Measurements from ENCODE around the gene TICRR. TPM values are rescaled to one million over a fixed set of nuclear protein-coding genes. Genes with fewer than 3 reads are reported as not detected.

TICRR gene
- total and polyA plus RNA-seq, 2 of the 4 experiments (the other 2 are of a cell fraction): 3.0 to 4.2 TPM

DNA sequence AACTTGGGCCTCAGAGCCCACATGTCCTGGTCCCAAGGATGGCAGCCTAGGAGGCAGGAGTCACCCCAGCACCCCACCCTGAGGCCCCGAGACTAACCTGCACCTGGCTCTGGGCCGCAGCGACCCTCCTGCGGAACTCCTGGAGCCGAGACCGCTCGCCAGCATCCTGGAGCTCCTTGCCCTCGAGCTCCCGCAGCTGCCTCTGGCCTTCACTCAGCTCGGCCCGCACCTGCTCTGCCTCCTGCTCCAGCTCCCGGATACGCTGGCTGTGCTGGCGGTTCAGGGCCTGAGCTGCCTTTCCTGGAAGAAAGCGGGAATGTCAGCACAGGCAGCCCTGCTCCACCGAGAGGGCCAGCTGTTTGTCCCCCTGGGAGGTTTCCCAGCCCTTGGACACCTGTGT lies 66.8 kb downstream of the TICRR start:
- Histone ChIP-seq H3K9me3 (ENCODE audit: control insufficient read depth, insufficient read depth, low read length) (no peaks in the 10 kb centered on the region), H4K5ac (ENCODE audit: low read depth, low read length) (no peak overlapping the region), H3K4ac (ENCODE audit: low read depth, low read length) (no peak overlapping the region), H3K4me2 (ENCODE audit: low read depth, low read length) (no peak overlapping the region), H2AFZ (replicated peaks; ENCODE audit: low read length, poor library complexity) (no peak overlapping the region), H3K36me3 (ENCODE audit: control insufficient read depth, insufficient read depth, low read length) (peaks cover 32% of the 10 kb centered on the region), H3K27ac (ENCODE audit: insufficient read depth, low read length) (no peak overlapping the region), H3K14ac (replicated peaks; ENCODE audit: low read depth, low read length) (no peak overlapping the region), H3K9me1 (ENCODE audit: insufficient read depth, low read length) (peaks cover 3% of the 10 kb centered on the region; the same call in 1 of the 2 replicates), H3K18ac (ENCODE audit: low read depth, low read length) (no peak overlapping the region), H3K27me3 (ENCODE audit: control insufficient read depth, insufficient read depth, low read length) (no peaks in the 10 kb centered on the region), H3K4me1 (ENCODE audit: control insufficient read depth, insufficient read depth, low read length) (peaks cover 2% of the 10 kb centered on the region; the same call in 1 of the 2 replicates), H3K23ac (ENCODE audit: low read depth, low read length) (no peak overlapping the region), H2BK120ac (ENCODE audit: low read depth, low read length) (no peak overlapping the region), H3K4me3 (ENCODE audit: insufficient read depth, low read depth, low read length) (no peak overlapping the region), H2BK5ac (ENCODE audit: low read depth, low read length, poor library complexity, severe bottlenecking) (no peak overlapping the region), H2BK20ac (ENCODE audit: low read depth, low read length) (no peak overlapping the region), H2BK15ac (ENCODE audit: low read depth, low read length) (no peak overlapping the region), H3K9ac (ENCODE audit: low read depth, low read length) (no peak overlapping the region), H2AK5ac (ENCODE audit: low read depth, low read length) (no peak overlapping the region), H3K79me1 (ENCODE audit: low read depth in 1 of 2, low read length in 2 of 2) (peaks cover 3% of the 10 kb centered on the region in 2 experiments; a peak in 1 of 4 replicates), H3K56ac (ENCODE audit: extremely low read depth, insufficient read depth, low read length) (no peak overlapping the region), H4K8ac (ENCODE audit: low read depth in 2 of 2, low read length in 2 of 2) (no peak overlapping the region), H4K91ac (ENCODE audit: insufficient read depth, low read depth, low read length) (no peak overlapping the region), H4K20me1 (ENCODE audit: insufficient read depth, low read length) (0 out of 2 replicates have a peak, but pooled peaks cover 3% of the 10 kb centered on the region), H2AK9ac (replicated peaks; ENCODE audit: low read depth, low read length, poor library complexity) (no peak overlapping the region)
- POLR2A ChIA-PET (ENCODE audit: unreplicated experiment): no interaction called here
- no TSS peak for BruUV-seq (replicated peaks)
- ATAC-seq (ENCODE audit: low read depth) (no peak), DNase-seq (no peak)
- intact Hi-C loops (cut with micrococcal nuclease) (no loop called here), dilution Hi-C loops (cut with HindIII; ENCODE audit: low sequenced_read_pairs, unreplicated experiment) (no loop called here), in situ Hi-C loops (cut with MboI; ENCODE audit: low sequenced_read_pairs) (no loop called here)
- CTCF ChIA-PET: interaction anchor here (0.6 kb wide), 1 partner anchor 131 kb away, joined by 6 read pairs; no protein-coding TSS in a partner anchor
- 93% methylated on average over 13 of the region's 16 CpGs; no CpG with 5 or more reads in 1 of the 2 experiments for WGBS, 2 experiments (ENCODE audit: extremely low coverage in 2 of 2, insufficient read length in 1 of 2)
- no peak for TF ChIP-seq MAZ (IDR thresholded peaks at IDR 0.05; ENCODE audit: borderline replicate concordance, low read depth, low read length)
- TF ChIP-seq MAFK (IDR thresholded peaks at IDR 0.05; ENCODE audit: low read depth, low read length): no peak
- no peak for TF ChIP-seq CHD1 (IDR thresholded peaks at IDR 0.05; ENCODE audit: low read depth, low read length)
- TF ChIP-seq, protein P1, sequence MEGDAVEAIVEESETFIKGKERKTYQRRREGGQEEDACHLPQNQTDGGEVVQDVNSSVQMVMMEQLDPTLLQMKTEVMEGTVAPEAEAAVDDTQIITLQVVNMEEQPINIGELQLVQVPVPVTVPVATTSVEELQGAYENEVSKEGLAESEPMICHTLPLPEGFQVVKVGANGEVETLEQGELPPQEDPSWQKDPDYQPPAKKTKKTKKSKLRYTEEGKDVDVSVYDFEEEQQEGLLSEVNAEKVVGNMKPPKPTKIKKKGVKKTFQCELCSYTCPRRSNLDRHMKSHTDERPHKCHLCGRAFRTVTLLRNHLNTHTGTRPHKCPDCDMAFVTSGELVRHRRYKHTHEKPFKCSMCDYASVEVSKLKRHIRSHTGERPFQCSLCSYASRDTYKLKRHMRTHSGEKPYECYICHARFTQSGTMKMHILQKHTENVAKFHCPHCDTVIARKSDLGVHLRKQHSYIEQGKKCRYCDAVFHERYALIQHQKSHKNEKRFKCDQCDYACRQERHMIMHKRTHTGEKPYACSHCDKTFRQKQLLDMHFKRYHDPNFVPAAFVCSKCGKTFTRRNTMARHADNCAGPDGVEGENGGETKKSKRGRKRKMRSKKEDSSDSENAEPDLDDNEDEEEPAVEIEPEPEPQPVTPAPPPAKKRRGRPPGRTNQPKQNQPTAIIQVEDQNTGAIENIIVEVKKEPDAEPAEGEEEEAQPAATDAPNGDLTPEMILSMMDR (conservative IDR thresholded peaks at IDR 0.05; ENCODE audit: low read depth, low read length): no peak
- TF ChIP-seq ELK1 (IDR thresholded peaks at IDR 0.05; ENCODE audit: borderline replicate concordance, low read depth, low read length): no peak
- TF ChIP-seq RAD21 (IDR thresholded peaks at IDR 0.05; ENCODE audit: low read length): no peak
- TF ChIP-seq CEBPB (IDR thresholded peaks at IDR 0.05; ENCODE audit: low read depth, low read length): no peak
- no peak for TF ChIP-seq POLR2A (IDR thresholded peaks at IDR 0.05; ENCODE audit: low read depth, low read length)
- TF ChIP-seq, protein P2, sequence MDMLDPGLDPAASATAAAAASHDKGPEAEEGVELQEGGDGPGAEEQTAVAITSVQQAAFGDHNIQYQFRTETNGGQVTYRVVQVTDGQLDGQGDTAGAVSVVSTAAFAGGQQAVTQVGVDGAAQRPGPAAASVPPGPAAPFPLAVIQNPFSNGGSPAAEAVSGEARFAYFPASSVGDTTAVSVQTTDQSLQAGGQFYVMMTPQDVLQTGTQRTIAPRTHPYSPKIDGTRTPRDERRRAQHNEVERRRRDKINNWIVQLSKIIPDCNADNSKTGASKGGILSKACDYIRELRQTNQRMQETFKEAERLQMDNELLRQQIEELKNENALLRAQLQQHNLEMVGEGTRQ (IDR thresholded peaks at IDR 0.05; ENCODE audit: low read depth, low read length): no peak
- TF ChIP-seq MXI1 (IDR thresholded peaks at IDR 0.05; ENCODE audit: borderline replicate concordance, low read depth, low read length): no peak
- no peak for TF ChIP-seq FOS (IDR thresholded peaks at IDR 0.05; ENCODE audit: low read depth, low read length)
- TF ChIP-seq BHLHE40 (IDR thresholded peaks at IDR 0.05; ENCODE audit: low read depth, low read length): no peak
